ENCODE results near the gene SCARF1.
A peak's percentile ranks its signal among the peaks of the same experiment; 100 is the strongest.

SCARF1 gene

DNA sequence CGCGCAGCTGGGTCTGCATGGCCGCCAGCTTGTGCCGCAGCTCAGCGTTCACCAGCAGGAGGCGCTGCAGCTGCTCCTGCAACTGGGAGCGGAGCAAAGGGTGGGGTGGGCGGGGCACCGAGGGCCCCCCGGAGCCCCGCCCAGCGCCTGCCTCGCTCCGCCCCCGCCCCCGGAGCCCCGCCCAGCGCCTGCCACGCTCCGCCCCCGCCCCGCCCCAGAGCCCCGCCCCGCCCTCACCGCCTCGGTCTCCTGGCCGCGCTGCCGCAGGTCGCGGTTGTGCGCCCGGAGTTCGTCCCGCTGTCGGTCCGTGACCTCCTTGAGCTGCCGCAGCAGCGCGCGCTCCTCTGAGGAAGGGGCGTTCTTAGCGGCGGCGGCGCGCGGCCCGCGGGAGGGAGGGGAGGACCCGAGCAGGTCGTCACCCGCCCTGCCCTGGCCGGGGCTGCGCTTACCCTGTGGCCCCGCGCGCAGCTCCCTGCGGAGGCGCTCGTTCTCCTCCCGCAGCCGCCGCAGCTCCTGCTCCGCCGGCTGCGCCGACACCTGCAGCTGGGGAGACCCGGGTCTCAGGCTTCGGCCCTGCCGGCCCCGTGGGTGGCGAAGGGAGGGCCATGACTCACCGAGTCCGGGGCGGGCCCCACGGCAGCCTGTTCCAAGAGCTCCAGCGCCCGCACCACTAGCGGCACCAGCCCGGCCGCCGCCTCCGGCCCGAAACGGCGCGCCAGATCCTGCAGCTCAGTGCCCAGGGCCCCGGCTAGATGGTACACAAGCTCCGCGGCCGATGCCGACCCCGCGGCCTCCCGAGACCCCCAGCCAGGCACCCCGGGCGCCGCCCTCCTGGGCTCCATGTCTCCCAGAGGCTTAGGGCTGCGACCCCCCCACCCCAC lies 3.7 kb upstream of the SCARF1 start:
- TF ChIP-seq, protein P1, sequence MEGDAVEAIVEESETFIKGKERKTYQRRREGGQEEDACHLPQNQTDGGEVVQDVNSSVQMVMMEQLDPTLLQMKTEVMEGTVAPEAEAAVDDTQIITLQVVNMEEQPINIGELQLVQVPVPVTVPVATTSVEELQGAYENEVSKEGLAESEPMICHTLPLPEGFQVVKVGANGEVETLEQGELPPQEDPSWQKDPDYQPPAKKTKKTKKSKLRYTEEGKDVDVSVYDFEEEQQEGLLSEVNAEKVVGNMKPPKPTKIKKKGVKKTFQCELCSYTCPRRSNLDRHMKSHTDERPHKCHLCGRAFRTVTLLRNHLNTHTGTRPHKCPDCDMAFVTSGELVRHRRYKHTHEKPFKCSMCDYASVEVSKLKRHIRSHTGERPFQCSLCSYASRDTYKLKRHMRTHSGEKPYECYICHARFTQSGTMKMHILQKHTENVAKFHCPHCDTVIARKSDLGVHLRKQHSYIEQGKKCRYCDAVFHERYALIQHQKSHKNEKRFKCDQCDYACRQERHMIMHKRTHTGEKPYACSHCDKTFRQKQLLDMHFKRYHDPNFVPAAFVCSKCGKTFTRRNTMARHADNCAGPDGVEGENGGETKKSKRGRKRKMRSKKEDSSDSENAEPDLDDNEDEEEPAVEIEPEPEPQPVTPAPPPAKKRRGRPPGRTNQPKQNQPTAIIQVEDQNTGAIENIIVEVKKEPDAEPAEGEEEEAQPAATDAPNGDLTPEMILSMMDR (IDR thresholded peaks at IDR 0.05; ENCODE audit: unreplicated experiment in 3 of 3), result peak; percentile 88 to 90 (median 89)
- peaks cover 37% of the 10 kb centered on the region for H3K36me3 Mint-ChIP-seq (ENCODE audit: low read depth)
- H3K4me3 Mint-ChIP-seq, result peak overlapping the region; percentile 52 to 72 (median 66)
- H3K9me3 Mint-ChIP-seq, result no peaks in the 10 kb centered on the region
- peaks cover 12% of the 10 kb centered on the region for H3K27me3 Mint-ChIP-seq (ENCODE audit: low read depth)
- peaks cover 19% of the 10 kb centered on the region for H3K4me1 Mint-ChIP-seq
- H3K27ac Mint-ChIP-seq, result no peak overlapping the region

DNA sequence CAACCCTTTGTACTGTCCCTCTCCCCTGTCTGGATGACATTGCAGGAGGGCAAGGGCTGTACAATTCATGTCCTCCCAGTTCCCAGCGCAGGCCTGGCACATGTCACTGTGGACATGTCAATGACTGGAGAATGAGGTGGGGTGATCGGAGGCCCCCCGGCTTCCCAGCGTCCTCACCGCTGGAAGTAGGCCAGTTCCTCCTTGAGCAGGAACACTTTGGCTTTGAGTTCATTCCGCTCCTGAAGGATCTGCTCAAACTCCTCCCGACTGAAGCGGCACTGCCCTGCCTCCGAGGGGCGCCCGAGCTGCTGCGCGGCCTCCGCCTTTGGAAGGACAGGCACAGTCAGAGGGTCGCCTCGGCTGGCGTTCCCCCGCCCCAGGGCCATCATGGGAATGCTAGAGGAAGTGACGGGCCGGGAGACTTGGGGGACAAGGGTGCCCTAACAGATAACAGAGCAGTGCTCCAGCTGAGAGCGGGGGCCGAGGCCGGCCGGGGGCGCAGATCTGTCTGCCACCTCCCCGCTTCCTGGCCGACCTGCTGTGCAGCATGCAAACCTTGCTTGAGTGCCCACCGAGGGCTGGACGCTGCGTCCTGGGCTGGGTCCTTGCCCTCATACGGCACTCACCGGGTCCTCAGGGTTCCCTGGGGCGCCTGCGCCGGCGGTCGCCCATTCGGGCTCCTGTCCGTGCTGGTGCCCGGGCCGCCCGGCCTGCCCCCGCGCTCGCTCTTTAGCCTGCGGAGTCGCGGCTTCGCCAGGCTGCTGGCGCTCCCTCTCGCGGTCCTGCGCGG lies 2.8 kb upstream of the SCARF1 start:
- H3K4me1 Mint-ChIP-seq, result peaks cover 23% of the 10 kb centered on the region
- peaks cover 16% of the 10 kb centered on the region for H3K27me3 Mint-ChIP-seq (ENCODE audit: low read depth)
- no peak overlapping the region for H3K27ac Mint-ChIP-seq
- TF ChIP-seq, protein P1 (IDR thresholded peaks at IDR 0.05; ENCODE audit: unreplicated experiment in 3 of 3), result no peak
- H3K36me3 Mint-ChIP-seq (ENCODE audit: low read depth), result peaks cover 29% of the 10 kb centered on the region
- H3K9me3 Mint-ChIP-seq, result no peaks in the 10 kb centered on the region
- H3K4me3 Mint-ChIP-seq, result peak overlapping the region; percentile 72 to 76 (median 75)

DNA sequence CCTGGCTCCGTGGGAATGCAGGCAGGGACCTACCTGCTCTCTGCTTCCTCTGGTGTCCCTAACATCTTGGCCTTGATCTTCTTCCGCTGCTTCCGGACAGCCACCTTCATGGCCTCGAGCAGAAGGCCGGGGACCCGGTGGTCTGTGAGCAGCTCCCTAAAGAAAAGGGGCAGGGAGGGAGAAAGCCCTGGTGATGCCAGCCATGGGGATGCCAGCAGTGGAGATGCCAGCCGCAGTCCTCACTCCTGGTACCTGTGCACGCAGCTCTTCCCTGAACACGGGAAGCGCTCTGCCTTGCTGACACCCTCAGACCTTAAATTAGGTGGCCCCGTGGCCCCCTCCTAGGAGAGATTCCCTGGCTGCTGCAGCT lies 2.3 kb upstream of the SCARF1 start:
- Mint-ChIP-seq H3K27me3 (ENCODE audit: low read depth) (peaks cover 18% of the 10 kb centered on the region), H3K4me1 (peaks cover 23% of the 10 kb centered on the region), H3K9me3 (no peaks in the 10 kb centered on the region), H3K36me3 (ENCODE audit: low read depth) (peaks cover 23% of the 10 kb centered on the region), H3K4me3 (peak overlapping the region in 2 of 3 experiments; percentile 75 to 78), H3K27ac (peak overlapping the region in 1 of 3 experiments; percentile 37)
- TF ChIP-seq, protein P1 (IDR thresholded peaks at IDR 0.05; ENCODE audit: unreplicated experiment in 3 of 3), result no peak

DNA sequence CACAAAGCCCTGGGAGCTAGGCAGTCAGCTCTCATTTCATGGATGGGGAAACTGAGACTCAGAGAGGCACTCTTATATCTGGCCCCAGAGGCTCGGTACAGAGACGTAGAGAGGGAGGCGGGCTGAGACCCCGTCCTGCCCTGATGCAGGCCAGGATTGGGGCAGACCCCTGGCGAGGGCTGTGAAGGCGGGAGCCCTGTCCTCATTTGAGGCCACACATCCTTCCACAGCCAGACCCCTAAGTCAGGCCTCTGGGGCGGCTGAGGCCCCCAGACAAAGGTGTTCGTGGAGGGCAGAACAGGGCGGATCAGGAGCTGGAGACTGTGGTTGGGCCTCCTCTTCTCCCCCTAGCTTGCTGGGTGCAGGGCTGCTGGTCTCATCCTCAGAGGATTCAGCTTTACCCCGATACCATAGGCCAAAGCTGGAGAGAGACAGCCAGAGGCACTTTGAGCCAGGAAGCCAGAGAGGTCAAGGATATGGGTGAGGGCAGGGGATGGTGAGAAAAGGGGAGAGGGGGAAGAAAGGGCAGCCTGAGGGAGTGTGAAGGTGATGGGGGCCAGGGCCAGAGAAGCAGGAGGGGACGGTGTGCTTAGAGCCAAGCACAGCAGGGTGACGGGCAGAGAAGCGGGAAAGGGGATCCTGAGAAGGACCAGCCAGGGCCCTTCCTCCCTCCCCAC lies 805 bp upstream of the SCARF1 start:
- peaks cover 8% of the 10 kb centered on the region for H3K36me3 Mint-ChIP-seq (ENCODE audit: low read depth)
- H3K9me3 Mint-ChIP-seq, result no peaks in the 10 kb centered on the region
- peaks cover 26% of the 10 kb centered on the region for H3K27me3 Mint-ChIP-seq (ENCODE audit: low read depth)
- H3K4me3 Mint-ChIP-seq, result peak overlapping the region; percentile 54 to 69 (median 63)
- TF ChIP-seq, protein P1 (IDR thresholded peaks at IDR 0.05; ENCODE audit: unreplicated experiment in 3 of 3), result no peak
- H3K27ac Mint-ChIP-seq, result peak overlapping the region; percentile 34 to 46 (median 44)
- H3K4me1 Mint-ChIP-seq, result peaks cover 23% of the 10 kb centered on the region

DNA sequence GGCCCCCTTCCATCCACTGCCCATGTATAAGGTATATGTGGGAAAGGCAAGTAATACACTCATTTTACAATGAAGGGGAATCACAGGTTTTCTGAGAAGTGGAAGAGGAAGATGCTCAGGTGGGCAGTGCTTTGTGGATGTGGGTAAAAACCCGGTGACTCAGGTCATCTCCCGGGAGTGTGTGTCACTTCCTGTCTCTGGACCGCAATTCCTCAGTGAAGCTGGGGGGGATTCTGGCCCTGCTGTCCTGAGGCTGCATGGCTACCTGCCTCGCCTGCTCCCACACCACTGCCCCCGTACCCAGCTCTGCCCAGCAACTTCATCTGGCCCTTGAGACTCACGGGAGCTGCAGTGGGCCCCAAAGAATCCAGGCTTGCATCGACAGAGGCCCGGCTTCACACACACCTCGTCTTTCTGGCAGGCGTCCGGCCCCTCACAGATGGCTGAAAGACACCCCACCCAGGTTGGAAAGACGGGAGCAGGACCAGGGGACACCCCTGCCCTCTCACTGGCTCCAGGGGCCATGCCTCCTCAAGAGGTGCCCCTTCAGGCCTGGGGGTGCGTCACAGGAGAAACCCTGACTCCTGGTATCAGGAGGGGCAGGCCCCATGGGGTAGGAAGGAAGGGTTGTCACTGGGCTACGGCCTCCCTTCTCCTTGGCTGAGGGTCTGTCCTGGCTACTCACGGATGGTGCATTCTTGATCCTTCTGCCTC lies 882 bp downstream of the SCARF1 start:
- Mint-ChIP-seq H3K9me3 (no peaks in the 10 kb centered on the region), H3K4me1 (peaks cover 23% of the 10 kb centered on the region), H3K27me3 (ENCODE audit: low read depth) (peaks cover 26% of the 10 kb centered on the region), H3K4me3 (peak overlapping the region; percentile 80 to 85 (median 84)), H3K36me3 (ENCODE audit: low read depth) (no peaks in the 10 kb centered on the region), H3K27ac (peak overlapping the region in 1 of 3 experiments; percentile 78)
- TF ChIP-seq, protein P1 (IDR thresholded peaks at IDR 0.05; ENCODE audit: unreplicated experiment in 3 of 3), result no peak
